Left lung (tissue), 10 donors: ENCODE measurements around the gene ADIPOR2. TPM values are rescaled to one million over a fixed set of nuclear protein-coding genes. Genes with fewer than 3 reads are reported as not detected.

Experiments used
- ATAC-seq: fragments of 200-7000 bp; cut with Tn5 transposase; one replicate; pipeline ENCODE4 v1.9.1; 2020; ENCODE audit warnings: moderate library complexity
- DNase-seq, 4 donors: peaks; one replicate each; pipeline ENCODE4 v3.0.0-alpha.2; 2013 to 2020
- H3K27ac ChIP-seq, 2 donors: fragments of 200-600 bp; sonication (generic) in 1 of 2; one replicate each; pipeline versions ENCODE4 v1.5.0 to v1.8.0; 2020 to 2021
- H3K27me3 ChIP-seq, 2 donors: fragments of 200-600 bp; sonication (generic) in 1 of 2; one replicate each; pipeline versions ENCODE4 v1.5.0 to v1.8.0; 2020 to 2021
- H3K36me3 ChIP-seq, 2 donors: fragments of 200-600 bp; sonication (generic) in 1 of 2; one replicate each; pipeline versions ENCODE4 v1.5.0 to v1.8.0; 2020 to 2021
- H3K4me1 ChIP-seq, 2 donors: fragments of 200-600 bp; one replicate each; pipeline ENCODE4 v1.8.0; 2021
- H3K4me3 ChIP-seq, 2 donors: fragments of 200-600 bp; sonication (generic) in 1 of 2; one replicate each; pipeline versions ENCODE4 v1.5.0 to v1.8.0; 2020 to 2021; ENCODE audit warnings: mild to moderate bottlenecking in 1 of 2
- H3K9me3 ChIP-seq, 2 donors: fragments of 200-600 bp; sonication (generic) in 1 of 2; one replicate each; pipeline versions ENCODE4 v1.5.0 to v1.8.0; 2020 to 2021
- intact Hi-C, 2 donors: fragments of 100-400 bp; cut with DNase I; formaldehyde crosslinking; loops; one replicate each; pipeline versions ENCODE4 v1.11.2 to v1.14.2; 2022
- polyA plus RNA-seq, 6 donors: library from polyadenylated mRNA; unstranded; fragments of 120-200 nt; gene quantifications; one replicate each; pipeline ENCODE4 v1.2.1, GENCODE V29; 2013; ENCODE audit not compliant: insufficient read length in 6 of 6
- total RNA-seq, 2 donors: library from RNA; stranded (reverse); fragmentation: NEBNext Ultra II Directional; extraction: Animal tissue kit (Norgen Biotek cat#: 25700); gene quantifications; one replicate each; pipeline ENCODE4 v1.2.1, GENCODE V29; 2021
- TF ChIP-seq, protein P1 (sequence below), 2 donors: fragments of 200-600 bp; sonication (generic) in 1 of 2; IDR thresholded peaks; one replicate each; pipeline versions ENCODE4 v1.5.0 to v1.8.0; 2021; ENCODE audit warnings: antibody characterized with exemption in 2 of 2
- donor health status: DM: no; HTN: yes; CAD: no.
- donor health status: DM: no; HTN: no; CAD: no.

The ADIPOR2 gene
- total and polyA plus RNA-seq, 8 donors: 37.0 to 66.8 (median 41.7) TPM

DNA sequence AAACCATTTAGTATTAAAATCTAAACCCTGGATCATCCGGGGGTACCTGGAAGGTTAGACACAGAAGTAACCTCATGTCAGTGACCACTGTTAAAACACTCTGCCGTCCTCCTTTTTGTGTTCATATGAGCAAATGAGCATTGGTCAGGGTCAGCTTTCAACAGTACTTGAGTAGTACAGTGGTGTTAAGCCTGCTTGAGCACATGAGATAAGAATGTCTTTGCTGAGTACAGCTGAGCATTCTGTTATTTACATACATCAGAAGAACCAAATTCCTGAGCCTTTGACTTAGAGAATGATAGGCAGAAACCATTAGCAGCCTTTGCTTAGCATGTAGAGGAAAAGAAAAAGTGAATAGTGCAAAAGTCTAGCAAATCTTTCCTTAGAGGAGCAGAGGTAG lies 90.9 kb downstream of the ADIPOR2 start:
- Histone ChIP-seq H3K27ac (peak overlapping the region in 1 of 2 donors; percentile 4), H3K9me3 (no peaks in the 10 kb centered on the region), H3K4me3 (no peak overlapping the region), H3K27me3 (no peaks in the 10 kb centered on the region), H3K36me3 (peaks cover 0 to 51% of the 10 kb centered on the region in 2 donors), H3K4me1 (peaks cover 0 to 41% of the 10 kb centered on the region in 2 donors)
- ATAC-seq (peak; percentile 90), DNase-seq (no peak)
- intact Hi-C loops: no loop called here
- TF ChIP-seq, protein P1, sequence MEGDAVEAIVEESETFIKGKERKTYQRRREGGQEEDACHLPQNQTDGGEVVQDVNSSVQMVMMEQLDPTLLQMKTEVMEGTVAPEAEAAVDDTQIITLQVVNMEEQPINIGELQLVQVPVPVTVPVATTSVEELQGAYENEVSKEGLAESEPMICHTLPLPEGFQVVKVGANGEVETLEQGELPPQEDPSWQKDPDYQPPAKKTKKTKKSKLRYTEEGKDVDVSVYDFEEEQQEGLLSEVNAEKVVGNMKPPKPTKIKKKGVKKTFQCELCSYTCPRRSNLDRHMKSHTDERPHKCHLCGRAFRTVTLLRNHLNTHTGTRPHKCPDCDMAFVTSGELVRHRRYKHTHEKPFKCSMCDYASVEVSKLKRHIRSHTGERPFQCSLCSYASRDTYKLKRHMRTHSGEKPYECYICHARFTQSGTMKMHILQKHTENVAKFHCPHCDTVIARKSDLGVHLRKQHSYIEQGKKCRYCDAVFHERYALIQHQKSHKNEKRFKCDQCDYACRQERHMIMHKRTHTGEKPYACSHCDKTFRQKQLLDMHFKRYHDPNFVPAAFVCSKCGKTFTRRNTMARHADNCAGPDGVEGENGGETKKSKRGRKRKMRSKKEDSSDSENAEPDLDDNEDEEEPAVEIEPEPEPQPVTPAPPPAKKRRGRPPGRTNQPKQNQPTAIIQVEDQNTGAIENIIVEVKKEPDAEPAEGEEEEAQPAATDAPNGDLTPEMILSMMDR (IDR thresholded peaks at IDR 0.05): no peak

DNA sequence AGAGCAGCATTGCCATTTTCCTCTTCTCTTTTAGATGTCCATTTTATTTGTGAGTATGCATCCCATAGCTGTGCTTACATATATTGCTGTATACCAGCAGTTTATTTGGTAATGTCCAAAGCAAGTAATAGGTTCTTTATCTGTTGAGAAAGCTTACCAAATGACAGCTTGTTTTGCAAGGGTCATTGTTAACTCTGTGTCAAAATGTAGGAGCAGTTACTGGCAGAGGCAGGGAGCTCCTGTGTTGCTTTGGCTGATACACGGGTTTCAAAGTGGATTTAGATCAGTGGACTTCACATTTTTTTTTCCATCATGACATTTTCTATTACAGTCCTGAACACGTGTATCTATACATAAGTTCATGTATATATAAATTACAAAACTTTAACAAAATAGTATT lies 91.3 kb downstream of the ADIPOR2 start:
- ATAC-seq (no peak), DNase-seq (no peak)
- Histone ChIP-seq H3K36me3 (peaks cover 0 to 55% of the 10 kb centered on the region in 2 donors), H3K9me3 (no peaks in the 10 kb centered on the region), H3K27ac (peak overlapping the region in 1 of 2 donors; percentile 4), H3K4me1 (peaks cover 0 to 39% of the 10 kb centered on the region in 2 donors), H3K27me3 (no peaks in the 10 kb centered on the region), H3K4me3 (no peak overlapping the region)
- TF ChIP-seq, protein P1 (IDR thresholded peaks at IDR 0.05): no peak
- intact Hi-C loops: no loop called here

DNA sequence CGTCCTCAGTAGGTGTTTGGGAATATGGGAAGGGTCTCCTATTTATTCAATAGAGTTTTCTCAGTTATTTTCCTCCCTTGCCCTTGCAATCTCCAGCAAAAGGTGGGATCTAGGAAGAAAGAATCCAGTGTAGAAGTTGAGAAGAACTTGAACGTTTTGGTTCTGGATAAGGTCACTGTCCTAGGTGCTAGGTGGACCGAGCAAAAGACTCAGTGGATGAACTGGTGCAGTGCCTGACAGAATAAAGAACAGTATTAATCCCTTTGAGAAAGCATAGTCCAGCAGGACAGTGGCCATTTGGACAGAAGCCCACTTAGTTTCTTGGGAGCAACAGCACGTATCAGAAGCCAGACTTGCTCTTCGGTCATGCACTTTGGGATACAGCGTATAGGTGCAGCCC lies 96.8 kb downstream of the ADIPOR2 start:
- intact Hi-C loops: loop anchor here in 1 of 2 donors (5.0 kb wide), 1 partner anchor 135 kb away; no protein-coding TSS in a partner anchor
- H3K27ac ChIP-seq: no peak overlapping the region
- no peaks in the 10 kb centered on the region for H3K27me3 ChIP-seq
- H3K4me3 ChIP-seq: no peak overlapping the region
- H3K9me3 ChIP-seq: no peaks in the 10 kb centered on the region
- peaks cover 0 to 5% of the 10 kb centered on the region in 2 donors for H3K4me1 ChIP-seq
- ATAC-seq: no peak
- DNase-seq: no peak
- peaks cover 0 to 48% of the 10 kb centered on the region in 2 donors for H3K36me3 ChIP-seq
- TF ChIP-seq, protein P1 (IDR thresholded peaks at IDR 0.05): no peak

DNA sequence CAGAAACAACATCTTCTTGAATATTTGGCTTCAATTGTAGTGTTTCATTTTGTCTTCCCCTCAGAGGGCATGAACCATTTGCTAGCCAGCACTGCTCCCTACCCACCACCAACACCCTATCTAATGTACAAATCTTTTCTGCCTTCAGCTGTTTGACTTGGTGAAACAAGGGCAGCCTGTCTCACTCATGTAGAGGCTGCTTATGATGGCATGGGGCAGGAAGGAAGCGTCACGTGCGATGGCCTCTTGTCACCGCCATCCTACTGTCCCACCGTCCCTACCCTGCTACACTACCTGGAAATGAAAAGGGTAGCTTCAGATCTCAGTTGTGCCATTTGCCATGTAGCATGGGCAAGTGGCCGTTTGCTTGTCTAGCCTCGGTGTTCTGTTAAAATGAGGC lies 99.6 kb downstream of the ADIPOR2 start:
- H3K27ac ChIP-seq: no peak overlapping the region
- H3K4me3 ChIP-seq: no peak overlapping the region
- intact Hi-C loops: loop anchor here (10.0 kb wide), 3 partner anchors 136 to 244 kb away; no protein-coding TSS in a partner anchor
- ATAC-seq: no peak
- peaks cover 0 to 13% of the 10 kb centered on the region in 2 donors for H3K4me1 ChIP-seq
- DNase-seq: no peak
- H3K36me3 ChIP-seq: peaks cover 0 to 30% of the 10 kb centered on the region in 2 donors
- TF ChIP-seq, protein P1 (IDR thresholded peaks at IDR 0.05): no peak
- no peaks in the 10 kb centered on the region for H3K9me3 ChIP-seq
- no peaks in the 10 kb centered on the region for H3K27me3 ChIP-seq

DNA sequence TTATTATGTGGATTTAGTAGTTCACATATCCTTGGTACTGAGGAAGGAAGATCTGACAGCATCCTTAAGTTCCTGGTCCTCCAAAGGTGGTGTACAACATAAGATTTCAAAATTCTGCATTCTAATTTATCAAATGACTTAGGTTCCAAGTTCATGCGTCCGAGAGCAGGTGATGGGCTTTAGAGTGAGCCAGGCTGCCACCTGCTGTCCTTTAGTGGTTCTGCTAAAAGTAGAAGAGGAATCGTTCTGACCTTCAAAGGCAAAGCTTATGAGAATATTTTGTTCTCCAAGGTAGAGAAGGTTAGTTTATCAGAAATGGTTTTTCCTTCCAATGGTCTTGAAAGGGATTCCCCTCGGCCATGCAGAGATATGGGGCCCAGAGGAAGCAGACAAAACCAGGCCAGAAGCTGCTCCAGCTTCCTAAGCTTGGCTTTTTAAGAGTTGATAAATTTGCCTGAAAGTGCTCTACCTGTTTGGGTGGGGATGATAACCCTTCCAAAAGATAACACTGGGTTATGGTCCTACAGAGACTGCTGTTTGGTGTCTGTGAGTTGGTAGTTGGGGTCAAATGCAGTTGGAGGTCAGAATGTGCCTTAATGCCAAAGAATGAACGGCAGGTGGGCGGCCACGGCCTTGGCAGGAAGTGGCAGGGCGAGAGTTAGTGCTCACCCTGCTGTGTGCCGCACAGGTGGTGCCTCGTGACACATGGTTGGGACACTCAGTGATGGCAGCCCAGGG lies 100.4 kb downstream of the ADIPOR2 start:
- H3K4me1 ChIP-seq: peaks cover 0 to 19% of the 10 kb centered on the region in 2 donors
- no peak overlapping the region for H3K4me3 ChIP-seq
- H3K27me3 ChIP-seq: no peaks in the 10 kb centered on the region
- no peak overlapping the region for H3K27ac ChIP-seq
- TF ChIP-seq, protein P1 (IDR thresholded peaks at IDR 0.05): peak; percentile 71 to 78
- no peaks in the 10 kb centered on the region for H3K9me3 ChIP-seq
- DNase-seq (peak in 2 of 4 donors; percentile 62 to 71), ATAC-seq (peak; percentile 52)
- intact Hi-C loops: loop anchor here (10.0 kb wide), 3 partner anchors 136 to 244 kb away; no protein-coding TSS in a partner anchor
- H3K36me3 ChIP-seq: peaks cover 0 to 21% of the 10 kb centered on the region in 2 donors
